Muscle of arm (tissue), 14 donors: ENCODE measurements around the gene COX7A2. TPM values are rescaled to one million over a fixed set of nuclear protein-coding genes. Genes with fewer than 3 reads are reported as not detected.
A peak's percentile ranks its signal among the peaks of the same experiment; 100 is the strongest.

Experiments used
- DNase-seq: peaks from one replicate; pipeline ENCODE4 v3.0.0-alpha.2; 2013
- long read RNA-seq, 11 donors: transcript quantifications; one replicate each; lab custom pipeline, GENCODE V29; 2026
- polyA plus RNA-seq, 12 donors: library from polyadenylated mRNA; unstranded; fragments of 120-200 nt; gene quantifications; one replicate each; pipeline ENCODE4 v1.2.1, GENCODE V29; 2013; ENCODE audit not compliant: insufficient read length in 12 of 12

Gene COX7A2
- 100 to 1,000 TPM in 11 of 12 donors, not detected in 1; 147 to 273 (median 214) TPM for polyA plus RNA-seq
- long read RNA-seq, donor 1, transcript COX7A2-207 (2 exons, 914 nt), result minor isoform, 6 of 488 reads
- long read RNA-seq, donor 1, transcript COX7A2-202 (4 exons, 773 nt), result major isoform, 421 of 488 reads
- long read RNA-seq, donor 1, partial matches to known transcripts, result 48 of 488 reads
- long read RNA-seq, donor 1, other reads (novel, unspliced or antisense), result 8 of 488 reads
- long read RNA-seq, donor 2, transcript COX7A2-206 (3 exons, 325 nt), result minor isoform, 7 of 399 reads
- long read RNA-seq, donor 2, transcript COX7A2-202 (4 exons, 773 nt), result major isoform, 355 of 399 reads
- long read RNA-seq, donor 2, partial matches to known transcripts, result 27 of 399 reads
- long read RNA-seq, donor 2, other reads (novel, unspliced or antisense), result 6 of 399 reads
- long read RNA-seq, donor 3, transcript COX7A2-202 (4 exons, 773 nt), result major isoform, 144 of 162 reads
- long read RNA-seq, donor 3, partial matches to known transcripts, result 14 of 162 reads
- long read RNA-seq, donor 3, other reads (novel, unspliced or antisense), result 0 of 162 reads
- long read RNA-seq, donor 4, transcript COX7A2-202 (4 exons, 773 nt), result major isoform, 115 of 124 reads
- long read RNA-seq, donor 4, partial matches to known transcripts, result 5 of 124 reads
- long read RNA-seq, donor 4, other reads (novel, unspliced or antisense), result 0 of 124 reads
- long read RNA-seq, donor 5, transcript COX7A2-202 (4 exons, 773 nt), result major isoform, 359 of 403 reads
- long read RNA-seq, donor 5, partial matches to known transcripts, result 29 of 403 reads
- long read RNA-seq, donor 5, other reads (novel, unspliced or antisense), result 5 of 403 reads
- long read RNA-seq, donor 6, transcript COX7A2-202 (4 exons, 773 nt), result major isoform, 207 of 240 reads
- long read RNA-seq, donor 6, partial matches to known transcripts, result 29 of 240 reads
- long read RNA-seq, donor 6, other reads (novel, unspliced or antisense), result 0 of 240 reads
- long read RNA-seq, donor 7, transcript COX7A2-202 (4 exons, 773 nt), result major isoform, 161 of 175 reads
- long read RNA-seq, donor 7, partial matches to known transcripts, result 9 of 175 reads
- long read RNA-seq, donor 7, other reads (novel, unspliced or antisense), result 0 of 175 reads
- long read RNA-seq, donor 8, transcript COX7A2-202 (4 exons, 773 nt), result major isoform, 294 of 332 reads
- long read RNA-seq, donor 8, partial matches to known transcripts, result 35 of 332 reads
- long read RNA-seq, donor 8, other reads (novel, unspliced or antisense), result 0 of 332 reads
- long read RNA-seq, donor 9, transcript COX7A2-202 (4 exons, 773 nt), result major isoform, 241 of 268 reads
- long read RNA-seq, donor 9, partial matches to known transcripts, result 21 of 268 reads
- long read RNA-seq, donor 9, other reads (novel, unspliced or antisense), result 0 of 268 reads
- long read RNA-seq, donor 10, transcript COX7A2-202 (4 exons, 773 nt), result major isoform, 245 of 259 reads
- long read RNA-seq, donor 10, partial matches to known transcripts, result 14 of 259 reads
- long read RNA-seq, donor 10, other reads (novel, unspliced or antisense), result 0 of 259 reads
- long read RNA-seq, donor 11, transcript COX7A2-207 (2 exons, 914 nt), result minor isoform, 5 of 417 reads
- long read RNA-seq, donor 11, transcript COX7A2-202 (4 exons, 773 nt), result major isoform, 363 of 417 reads
- long read RNA-seq, donor 11, transcript COX7A2-206 (3 exons, 325 nt), result minor isoform, 5 of 417 reads
- long read RNA-seq, donor 11, partial matches to known transcripts, result 31 of 417 reads
- long read RNA-seq, donor 11, other reads (novel, unspliced or antisense), result 11 of 417 reads

- peak; percentile 95 for DNase-seq
These were observed at the start of gene COX7A2 for GRCh38 chr6:75243333-75244062. COX7A2 (minus strand) TSS chr6:75243801; CDS start chr6:75243734, 67 bp downstream.

- no peak for DNase-seq
These were observed 49.0 kb upstream of the COX7A2 start for GRCh38 chr6:75292555-75292954.

GRCh38 chr6:75291744-75292143, 48.1 kb upstream of the COX7A2 start:
- no peak for DNase-seq

- no peak for DNase-seq
These were observed 47.7 kb upstream of the COX7A2 start for GRCh38 chr6:75291331-75291730.

- DNase-seq, result no peak
These were observed 46.7 kb upstream of the COX7A2 start for GRCh38 chr6:75290136-75290945.

- DNase-seq, result no peak
These were observed 44.4 kb upstream of the COX7A2 start for GRCh38 chr6:75288023-75288422.

- DNase-seq, result no peak
These were observed 43.8 kb upstream of the COX7A2 start for GRCh38 chr6:75287424-75287823.

GRCh38 chr6:75286955-75287354, 43.4 kb upstream of the COX7A2 start:
- DNase-seq, result no peak

- DNase-seq, result peak; percentile 28
These were observed 41.7 kb upstream of the COX7A2 start for GRCh38 chr6:75285283-75285639.

GRCh38 chr6:75284632-75285282, 41.2 kb upstream of the COX7A2 start, which contains the start of gene TMEM30A:
TMEM30A (minus strand) TSS chr6:75284792; CDS start chr6:75284638, 154 bp downstream.
- peak; percentile 99 for DNase-seq

- DNase-seq, result peak; percentile 70
These were observed 40.5 kb upstream of the COX7A2 start for GRCh38 chr6:75283907-75284631.

- DNase-seq, result no peak
These were observed 39.1 kb upstream of the COX7A2 start for GRCh38 chr6:75282706-75283105.

- DNase-seq, result no peak
These were observed 38.1 kb upstream of the COX7A2 start for GRCh38 chr6:75281653-75282052.

- DNase-seq, result no peak
These were observed 36.7 kb upstream of the COX7A2 start for GRCh38 chr6:75280131-75280855.

- DNase-seq, result no peak
These were observed 35.8 kb upstream of the COX7A2 start for GRCh38 chr6:75279418-75279817.

GRCh38 chr6:75278474-75279077, 35.0 kb upstream of the COX7A2 start:
- no peak for DNase-seq

- DNase-seq, result no peak
These were observed 31.5 kb upstream of the COX7A2 start for GRCh38 chr6:75275067-75275466.
